Measurements from ENCODE around the gene BCAS3.

GRCh38 chr17:61335105-61335844, 657.6 kb downstream of the BCAS3 start:
- TF ChIP-seq EZH2 (IDR thresholded peaks at IDR 0.05; ENCODE audit: borderline replicate concordance, low read depth, low read length, poor library complexity, severe bottlenecking) (no peak), CTCF (conservative IDR thresholded peaks at IDR 0.05; ENCODE audit: low read depth, low read length) (no peak)

Data from A673 (cell line).